HG03095 (cell line): ENCODE measurements around the gene GRM1.
"Not testable (repeated sequence)": the region's sequence is repeated elsewhere in the genome, so short reads cannot be mapped to it uniquely, and the experiment has no call there.

Experiments used
- ATAC-seq: cut with Tn5 transposase; IDR thresholded peaks from one replicate; pipeline ENCODE4 v1.9.1; 2021; ENCODE audit warnings: moderate library complexity; ENCODE audit not compliant: unreplicated experiment

The GRM1 gene

DNA sequence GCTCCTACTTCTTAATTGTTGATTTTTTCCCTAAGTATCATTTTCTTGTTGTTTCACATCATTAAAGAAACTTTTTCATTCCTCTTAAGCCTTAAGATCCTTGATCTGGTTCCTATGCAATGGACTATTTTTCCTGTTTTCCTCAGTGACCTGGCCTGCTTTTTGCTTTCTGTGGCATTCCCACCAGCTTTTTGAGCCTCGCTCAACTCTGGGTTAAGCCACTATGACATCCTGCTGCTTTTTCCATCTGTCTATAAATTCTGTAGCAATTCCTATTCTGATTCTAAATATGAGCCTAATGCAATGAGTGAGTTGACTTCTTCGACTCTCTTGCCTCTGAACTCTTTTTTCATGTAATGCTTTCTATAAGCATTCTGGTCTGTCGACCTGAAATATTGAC lies 160.3 kb downstream of the GRM1 start:
- no peak for ATAC-seq

DNA sequence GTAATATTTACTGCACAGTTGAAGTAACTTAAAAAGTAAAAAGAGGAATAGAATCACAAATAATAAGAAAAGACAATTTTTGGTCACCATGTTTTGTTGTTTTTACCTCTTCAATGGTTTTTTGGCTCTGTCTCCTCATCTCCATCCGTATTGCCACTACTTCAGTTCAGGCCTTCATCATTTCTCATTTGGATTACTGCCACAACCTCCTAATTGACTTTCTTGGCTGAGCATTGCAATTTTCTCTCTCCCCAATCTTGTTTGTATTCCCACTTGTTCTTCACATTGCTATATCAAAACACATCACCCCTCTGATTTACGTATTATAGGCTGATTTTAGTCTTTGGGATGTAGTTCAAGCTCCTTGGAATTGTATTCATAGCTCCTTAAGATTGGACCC lies 161.7 kb downstream of the GRM1 start:
- ATAC-seq = no peak

DNA sequence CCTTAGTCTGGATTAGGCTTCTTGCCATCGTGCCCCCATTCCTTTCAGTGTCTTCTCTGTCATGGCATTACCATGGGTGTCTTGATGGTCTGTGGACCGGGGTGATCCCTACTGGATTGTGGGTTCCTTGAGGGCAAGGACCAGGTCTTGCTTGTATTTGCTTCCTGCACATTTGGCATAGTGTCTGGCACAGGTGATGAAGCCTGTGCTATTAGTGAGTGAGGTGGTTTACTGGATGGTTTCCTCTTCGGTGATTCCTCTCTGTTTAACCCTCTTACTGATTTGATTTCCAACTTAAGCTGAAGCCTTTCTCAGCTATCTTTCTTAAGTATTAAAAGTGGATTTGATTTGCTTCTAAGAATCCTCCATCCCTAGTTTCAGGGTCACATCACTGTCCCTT lies 162.3 kb downstream of the GRM1 start:
- ATAC-seq = no peak

GRCh38 chr6:146191612-146192011 lies 162.8 kb downstream of the GRM1 start:
- ATAC-seq = no peak

DNA sequence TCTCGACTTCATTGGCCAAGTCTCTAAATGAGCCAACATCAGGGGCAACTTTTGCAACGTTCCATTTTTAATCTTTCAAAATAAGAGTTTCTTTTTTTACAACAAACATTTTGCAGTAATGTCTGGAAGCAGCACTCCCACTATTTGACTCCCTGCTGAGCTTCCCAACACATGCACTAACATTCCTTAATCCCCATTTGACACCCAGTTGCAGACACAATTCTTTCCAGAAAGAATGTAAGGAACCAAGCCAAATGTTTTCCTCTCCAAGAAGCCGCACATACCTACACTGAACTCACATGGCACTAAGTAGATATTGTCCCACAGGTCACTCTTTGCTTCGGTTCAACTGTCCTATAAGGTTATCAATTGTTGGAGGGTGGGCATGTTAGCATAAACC lies 165.6 kb downstream of the GRM1 start:
- ATAC-seq = no peak

- ATAC-seq = no peak
Measured at GRCh38 chr6:146200176-146200575, 171.3 kb downstream of the GRM1 start.

DNA sequence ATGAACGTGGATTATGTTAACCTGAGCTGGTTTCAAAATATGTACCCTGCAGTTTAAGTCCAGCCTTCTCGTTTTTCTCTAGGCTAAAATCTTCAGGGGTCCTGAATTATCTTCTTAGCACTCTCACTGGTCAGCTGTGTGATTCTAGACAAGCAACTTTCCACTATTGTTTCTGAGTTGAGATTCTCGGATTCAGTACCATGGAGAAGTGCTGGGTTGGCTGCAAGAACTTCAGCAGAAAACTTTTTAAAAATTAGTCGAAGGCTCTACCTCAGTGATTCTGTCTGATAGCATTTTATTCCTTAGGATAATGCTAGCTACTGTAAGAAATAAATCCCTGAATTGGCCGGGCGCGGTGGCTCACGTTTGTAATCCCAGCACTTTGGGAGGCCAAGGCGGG lies 173.7 kb downstream of the GRM1 start:
- ATAC-seq = no peak

DNA sequence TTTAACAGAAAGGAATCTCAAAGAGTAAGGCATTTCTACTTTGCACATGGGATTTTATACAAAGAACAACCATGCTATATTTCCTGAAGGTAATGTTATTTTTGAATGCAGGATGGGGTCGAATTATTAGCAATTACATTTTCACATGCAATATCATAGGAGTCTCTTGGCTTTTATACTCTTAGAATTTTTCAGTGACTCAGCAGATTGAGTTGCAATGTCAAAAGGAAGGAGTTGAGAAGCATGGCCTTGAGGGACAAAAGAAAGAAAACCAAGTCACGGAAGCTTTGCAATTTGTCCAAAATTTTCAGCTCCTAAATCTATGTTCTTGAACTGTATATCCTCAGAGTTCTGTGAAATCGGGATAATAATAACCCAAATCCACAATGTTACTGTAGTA lies 181.1 kb downstream of the GRM1 start:
- ATAC-seq = no peak

- ATAC-seq = no peak
Measured at GRCh38 chr6:146210406-146211083, 181.7 kb downstream of the GRM1 start.

DNA sequence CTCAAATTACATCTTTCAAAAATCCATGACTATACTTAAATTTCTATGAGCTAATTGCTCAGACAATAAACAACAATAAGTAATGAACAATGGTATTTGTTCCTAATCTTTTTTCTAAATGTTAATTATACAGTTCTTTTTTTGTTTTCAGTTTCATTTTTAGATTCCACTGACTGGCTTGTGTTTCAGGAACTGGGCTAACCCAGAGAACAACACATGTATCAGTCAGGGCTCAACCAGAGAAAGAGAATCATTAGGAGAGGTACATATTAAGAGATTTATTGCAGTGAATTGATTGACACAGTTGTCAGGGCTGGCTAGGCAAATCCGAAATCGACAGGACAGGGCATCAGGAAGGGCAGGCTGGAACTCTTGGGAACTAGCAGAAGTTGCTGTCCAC lies 182.8 kb downstream of the GRM1 start:
- no peak for ATAC-seq

GRCh38 chr6:146212781-146213180 lies 183.9 kb downstream of the GRM1 start:
- ATAC-seq = no peak

- ATAC-seq = no peak
Measured at GRCh38 chr6:146219101-146219500, 190.2 kb downstream of the GRM1 start.

- no peak for ATAC-seq
Measured at GRCh38 chr6:146224449-146224848, 195.6 kb downstream of the GRM1 start.

DNA sequence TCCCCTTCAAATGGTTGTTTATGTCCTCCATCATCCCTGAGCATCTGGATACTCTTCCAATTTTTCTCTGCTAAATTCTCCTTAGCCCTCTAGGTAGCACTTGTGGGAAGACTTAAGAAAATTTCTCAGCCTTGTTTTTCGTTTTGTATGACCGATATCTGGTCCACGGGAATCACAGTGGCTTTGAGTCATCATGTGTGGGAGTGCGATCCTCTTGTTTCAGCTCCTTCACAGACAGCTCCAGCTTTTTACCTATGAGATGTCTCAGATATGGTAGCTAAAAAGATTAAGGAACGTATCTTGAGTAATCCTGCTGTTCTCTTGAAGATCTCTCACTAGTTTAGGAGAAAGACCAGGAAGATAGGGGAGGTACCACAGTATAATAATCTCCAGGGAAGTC lies 196.1 kb downstream of the GRM1 start:
- ATAC-seq = no peak

- ATAC-seq = no peak
Measured at GRCh38 chr6:146240322-146240721, 211.5 kb downstream of the GRM1 start.

GRCh38 chr6:146240807-146241206 lies 211.9 kb downstream of the GRM1 start:
- ATAC-seq = no peak

DNA sequence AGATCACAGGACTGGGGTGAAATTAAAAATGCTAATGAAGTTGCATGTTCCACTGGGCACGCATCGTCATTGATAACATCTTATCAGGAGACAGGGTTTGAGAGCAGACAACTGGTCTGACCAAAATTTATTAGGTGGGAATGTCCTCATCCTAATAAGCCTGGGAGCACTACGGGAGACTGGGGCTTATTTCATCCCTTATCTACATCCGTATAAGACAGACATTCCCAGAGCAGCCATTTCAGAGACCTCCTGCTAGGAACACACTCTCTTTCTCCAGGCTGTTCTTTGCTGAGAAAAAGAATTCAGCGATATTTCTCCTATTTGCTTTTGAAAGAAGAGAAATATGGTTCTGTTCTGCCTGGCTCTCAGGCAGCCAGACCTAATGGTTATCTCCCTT lies 214.8 kb downstream of the GRM1 start:
- not testable (repeated sequence) for ATAC-seq

GRCh38 chr6:146244630-146245143 lies 215.8 kb downstream of the GRM1 start:
- ATAC-seq = no peak

GRCh38 chr6:146246028-146246427 lies 217.2 kb downstream of the GRM1 start:
- no peak for ATAC-seq

- no peak for ATAC-seq
Measured at GRCh38 chr6:146253691-146254090, 224.8 kb downstream of the GRM1 start.

DNA sequence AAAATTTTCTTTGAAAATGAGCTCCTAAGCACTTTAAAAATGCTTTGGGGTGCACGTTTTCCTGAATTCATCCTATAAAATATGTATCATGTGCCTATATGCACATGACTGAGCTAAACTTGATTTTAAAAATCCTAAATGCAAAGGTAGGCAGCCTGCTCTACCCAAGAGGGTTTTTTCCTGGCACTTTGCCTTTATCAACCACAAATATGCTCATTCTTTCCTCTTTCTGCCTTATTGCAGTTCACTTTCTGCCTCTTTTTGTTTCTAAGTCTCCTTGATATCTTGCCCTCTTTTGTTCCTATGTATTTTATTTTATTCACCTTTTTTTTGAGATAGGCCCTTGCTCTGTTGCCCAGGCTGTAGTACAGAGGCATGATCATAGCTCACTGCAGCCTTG lies 229.3 kb downstream of the GRM1 start:
- no peak for ATAC-seq

DNA sequence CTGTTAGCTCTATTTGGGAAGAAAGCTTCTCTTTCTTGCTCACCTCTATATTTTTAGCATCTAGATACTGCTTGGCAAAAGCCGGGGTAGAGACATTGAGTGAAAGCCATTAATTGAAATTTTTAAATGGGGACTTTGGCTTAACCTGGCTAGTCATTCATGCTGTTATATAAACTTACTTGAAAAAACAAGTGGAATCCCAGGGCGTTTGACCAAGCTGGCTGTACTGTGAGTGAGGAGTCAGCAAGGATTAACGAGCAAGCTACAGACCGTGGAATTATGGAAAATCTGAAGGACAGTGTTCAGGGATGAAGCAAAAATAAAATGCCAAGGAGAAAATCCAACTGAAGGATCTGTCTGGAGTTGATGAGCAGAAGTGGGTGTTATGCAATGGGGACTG lies 232.0 kb downstream of the GRM1 start:
- ATAC-seq = no peak

- ATAC-seq = no peak
Measured at GRCh38 chr6:146265056-146265455, 236.2 kb downstream of the GRM1 start.
